Superior temporal gyrus (tissue), 1 donor: ENCODE measurements around the gene DAAM1.

Source experiments
- DNase-seq: peaks from one replicate; pipeline ENCODE4 v3.0.0-alpha.2; 2016; ENCODE audit errors: extremely low spot score

Gene DAAM1

GRCh38 chr14:59254911-59255545, 66.6 kb downstream of the DAAM1 start:
- peak; percentile 44 for DNase-seq

GRCh38 chr14:59256331-59256730, 67.9 kb downstream of the DAAM1 start:
- DNase-seq: no peak

- DNase-seq: no peak
Observed at GRCh38 chr14:59261334-59261733, 72.9 kb downstream of the DAAM1 start.

- DNase-seq: no peak
Observed at GRCh38 chr14:59262717-59263454, 74.4 kb downstream of the DAAM1 start.

GRCh38 chr14:59265808-59266207, 77.3 kb downstream of the DAAM1 start:
- DNase-seq: no peak

GRCh38 chr14:59267046-59267445, 78.6 kb downstream of the DAAM1 start:
- DNase-seq: no peak

- DNase-seq: no peak
Observed at GRCh38 chr14:59268011-59268410, 79.5 kb downstream of the DAAM1 start.

- no peak for DNase-seq
Observed at GRCh38 chr14:59268858-59269257, 80.4 kb downstream of the DAAM1 start.

- DNase-seq: no peak
Observed at GRCh38 chr14:59269466-59269865, 81.0 kb downstream of the DAAM1 start.

- DNase-seq: no peak
Observed at GRCh38 chr14:59271256-59271655, 82.8 kb downstream of the DAAM1 start.

GRCh38 chr14:59271734-59272133, 83.3 kb downstream of the DAAM1 start:
- DNase-seq: no peak

- no peak for DNase-seq
Observed at GRCh38 chr14:59272633-59273032, 84.2 kb downstream of the DAAM1 start.

GRCh38 chr14:59273737-59274136, 85.3 kb downstream of the DAAM1 start:
- DNase-seq: no peak

- no peak for DNase-seq
Observed at GRCh38 chr14:59274991-59275391, 86.5 kb downstream of the DAAM1 start.

GRCh38 chr14:59275668-59276067, 87.2 kb downstream of the DAAM1 start:
- DNase-seq: no peak

GRCh38 chr14:59276235-59276634, 87.8 kb downstream of the DAAM1 start:
- no peak for DNase-seq

GRCh38 chr14:59277659-59278058, 89.2 kb downstream of the DAAM1 start:
- no peak for DNase-seq

- DNase-seq: no peak
Observed at GRCh38 chr14:59278111-59278510, 89.6 kb downstream of the DAAM1 start.

- no peak for DNase-seq
Observed at GRCh38 chr14:59280961-59281360, 92.5 kb downstream of the DAAM1 start.

- no peak for DNase-seq
Observed at GRCh38 chr14:59281609-59282377, 93.3 kb downstream of the DAAM1 start.

GRCh38 chr14:59282378-59282765, 93.9 kb downstream of the DAAM1 start:
- no peak for DNase-seq

- DNase-seq: no peak
Observed at GRCh38 chr14:59283361-59283760, 94.9 kb downstream of the DAAM1 start.

- no peak for DNase-seq
Observed at GRCh38 chr14:59284059-59284458, 95.6 kb downstream of the DAAM1 start.
